Left forelimb (tissue), 1 donor: Measurements from ENCODE around the gene DUSP8.
A peak's percentile ranks its signal among the peaks of the same experiment; 100 is the strongest.
"Not testable (repeated sequence)": the region's sequence is repeated elsewhere in the genome, so short reads cannot be mapped to it uniquely, and the experiment has no call there.

Source experiments
- DNase-seq: peaks from one replicate; pipeline ENCODE4 v3.0.0-alpha.2; 2018; ENCODE audit warnings: low spot score

The DUSP8 gene

GRCh38 chr11:1515082-1516060 is 56.7 kb downstream of the DUSP8 start:
- DNase-seq: peak; percentile 88

DNA sequence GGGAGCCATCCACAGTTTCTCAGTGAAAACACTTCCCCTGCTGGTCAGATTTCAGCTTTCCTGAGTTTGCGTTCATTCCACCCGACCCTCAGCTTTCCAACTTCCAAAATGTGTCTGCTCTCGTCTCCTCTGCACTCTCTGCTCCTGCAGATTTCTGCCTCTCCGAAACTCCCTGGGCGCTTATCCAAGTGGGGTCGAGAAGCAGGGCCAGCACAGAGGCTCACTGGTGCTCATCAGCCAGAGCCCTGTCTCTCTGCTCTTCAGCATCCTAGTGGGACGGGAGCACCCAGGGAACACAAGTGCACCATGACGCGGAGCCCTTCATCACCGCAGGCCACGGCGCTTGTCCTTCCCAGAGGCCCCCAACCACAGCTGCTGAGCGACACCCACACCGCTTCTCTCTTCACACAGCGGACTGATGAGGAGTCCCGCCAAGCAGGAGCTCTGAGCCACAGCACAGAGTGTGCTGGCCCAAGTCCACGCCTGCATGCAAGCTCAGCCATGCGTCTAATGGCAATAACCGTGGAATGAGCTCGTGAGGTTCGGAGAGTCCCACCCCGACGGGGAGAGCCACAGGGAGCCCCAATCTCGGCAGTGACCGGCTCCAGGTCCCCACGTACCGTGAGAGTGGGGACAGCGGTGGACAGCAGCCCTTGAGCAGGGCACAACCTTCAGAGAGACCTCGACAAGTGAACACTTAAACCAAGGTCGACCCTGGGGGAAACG is 57.6 kb downstream of the DUSP8 start:
- no peak for DNase-seq

- no peak for DNase-seq
Measured at GRCh38 chr11:1513326-1514296, 58.5 kb downstream of the DUSP8 start.

DNA sequence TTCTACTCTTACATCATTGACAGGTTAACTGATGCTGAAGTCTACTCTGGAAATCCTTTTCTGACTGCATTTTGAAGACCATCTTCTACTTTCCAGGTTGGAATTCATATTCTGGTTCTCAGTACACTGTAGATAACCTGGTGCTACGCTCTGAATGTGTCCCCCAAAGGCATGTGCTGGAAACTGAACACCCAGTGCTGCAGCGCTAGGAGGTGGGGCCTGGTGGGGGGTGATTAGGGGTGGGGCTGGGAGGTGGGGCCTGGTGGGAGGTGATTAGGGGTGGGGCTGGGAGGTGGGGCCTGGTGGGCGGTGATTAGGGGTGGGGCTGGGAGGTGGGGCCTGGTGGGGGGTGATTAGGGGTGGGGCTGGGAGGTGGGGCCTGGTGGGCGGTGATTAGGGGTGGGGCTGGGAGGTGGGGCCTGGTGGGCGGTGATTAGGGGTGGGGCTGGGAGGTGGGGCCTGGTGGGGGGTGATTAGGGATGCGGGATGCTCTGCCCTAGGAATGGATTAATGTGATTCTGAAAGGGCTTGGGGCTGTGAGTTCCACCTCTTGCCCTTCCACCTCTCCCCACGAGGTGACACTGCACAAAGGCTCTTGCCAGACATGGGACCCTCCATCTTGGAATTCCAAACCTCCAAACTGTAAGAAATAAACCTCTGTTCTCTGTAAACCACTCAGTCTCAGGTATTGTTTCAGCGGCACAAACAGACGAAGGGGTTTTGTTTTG is 59.4 kb downstream of the DUSP8 start:
- DNase-seq: not testable (repeated sequence)

- no peak for DNase-seq
Measured at GRCh38 chr11:1511937-1512496, 60.1 kb downstream of the DUSP8 start.

- no peak for DNase-seq
Measured at GRCh38 chr11:1510928-1511327, 61.1 kb downstream of the DUSP8 start.

GRCh38 chr11:1510351-1510750 is 61.7 kb downstream of the DUSP8 start:
- DNase-seq: not testable (repeated sequence)

DNA sequence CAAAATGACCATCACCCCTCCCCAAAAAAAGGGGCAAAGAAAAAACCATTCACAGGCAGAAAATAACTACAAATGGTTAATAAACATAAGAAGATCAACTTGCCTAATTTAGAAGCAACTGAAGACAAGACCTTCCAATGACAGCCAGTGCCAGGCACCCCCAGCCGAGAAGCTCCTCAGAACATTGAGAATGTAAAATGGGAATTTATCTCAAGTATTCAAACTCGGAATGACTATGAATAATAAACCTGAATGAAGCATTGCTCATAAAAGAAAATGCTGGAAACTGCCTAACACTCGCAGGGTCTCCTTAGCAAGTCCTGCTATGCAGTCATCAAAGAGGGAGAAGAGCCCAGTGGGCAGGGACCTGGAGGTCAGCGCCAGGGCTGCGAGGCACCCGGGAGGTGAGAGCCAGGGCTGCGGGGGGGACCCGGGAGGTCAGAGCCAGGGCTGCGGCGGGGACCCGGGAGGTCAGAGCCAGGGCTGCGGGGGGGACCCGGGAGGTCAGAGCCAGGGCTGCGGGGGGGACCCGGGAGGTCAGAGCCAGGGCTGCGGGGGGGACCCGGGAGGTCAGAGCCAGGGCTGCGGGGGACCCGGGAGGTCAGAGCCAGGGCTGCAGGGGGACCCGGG is 62.3 kb downstream of the DUSP8 start:
- no peak for DNase-seq

DNA sequence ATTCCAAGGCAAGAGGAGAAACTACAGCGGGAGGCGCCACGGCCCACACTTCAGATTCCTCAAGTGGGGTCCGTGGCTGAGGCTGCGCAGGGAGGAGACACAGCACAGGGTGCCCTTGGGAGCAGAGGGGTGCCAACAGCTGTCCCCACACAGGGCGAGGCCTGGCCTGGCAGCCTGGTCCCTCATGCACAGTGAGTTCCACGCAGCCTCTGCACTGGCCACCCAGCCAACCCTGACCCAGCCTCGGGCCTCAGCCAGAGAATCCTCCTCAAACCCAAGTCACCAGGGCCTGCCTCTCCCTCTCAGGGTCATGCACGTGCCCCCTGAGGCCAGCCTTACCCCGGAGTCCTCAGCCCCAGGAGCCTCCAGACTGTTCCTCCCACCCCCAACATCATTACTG is 63.1 kb downstream of the DUSP8 start:
- no peak for DNase-seq

GRCh38 chr11:1508491-1508891 is 63.6 kb downstream of the DUSP8 start:
- no peak for DNase-seq

- no peak for DNase-seq
Measured at GRCh38 chr11:1507381-1508140, 64.5 kb downstream of the DUSP8 start.

- no peak for DNase-seq
Measured at GRCh38 chr11:1506981-1507380, 65.1 kb downstream of the DUSP8 start.

GRCh38 chr11:1505480-1505879 is 66.6 kb downstream of the DUSP8 start:
- no peak for DNase-seq

DNA sequence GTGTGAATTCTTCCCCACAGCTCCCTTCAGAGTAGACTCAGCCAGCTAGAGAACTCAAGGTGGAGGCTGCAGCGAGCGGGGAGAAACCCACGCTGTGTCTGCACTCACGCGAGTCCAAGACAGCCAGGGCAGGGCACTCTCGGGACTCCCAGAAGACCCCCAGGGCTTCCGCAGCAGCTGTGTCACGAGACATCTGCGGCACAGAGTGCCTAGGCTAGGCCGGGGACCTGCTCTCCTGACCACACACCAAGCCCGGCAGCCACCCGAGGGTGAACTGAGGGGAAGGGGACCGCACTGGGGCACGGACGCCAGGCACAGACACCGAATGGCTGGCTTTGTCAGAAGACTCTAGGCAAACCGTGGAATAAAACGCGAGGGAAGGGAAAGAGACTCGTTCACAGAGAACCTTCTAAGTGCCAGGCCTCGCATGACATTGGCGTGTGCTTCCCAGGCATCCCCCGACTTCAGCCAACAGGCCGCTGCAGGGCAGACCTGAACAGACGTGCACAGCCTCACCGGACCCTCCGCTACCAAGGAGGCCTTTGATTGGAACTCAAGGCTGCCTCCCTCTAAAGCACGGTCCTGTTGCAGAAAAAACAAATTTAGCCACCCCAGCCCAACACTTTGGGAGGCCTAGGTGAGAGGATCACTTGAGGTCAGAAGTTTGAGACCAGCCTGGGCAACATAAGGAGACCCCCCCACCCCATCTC is 67.3 kb downstream of the DUSP8 start:
- no peak for DNase-seq

- DNase-seq: no peak
Measured at GRCh38 chr11:1504138-1504537, 67.9 kb downstream of the DUSP8 start.
